HG02973 (cell line): Measurements from ENCODE around the gene CERS2.
"Not testable (repeated sequence)": the region's sequence is repeated elsewhere in the genome, so short reads cannot be mapped to it uniquely, and the experiment has no call there.

Source experiments
- ATAC-seq: cut with Tn5 transposase; IDR thresholded peaks from one replicate; pipeline ENCODE4 v1.9.1; 2021; ENCODE audit warnings: moderate library complexity; ENCODE audit not compliant: unreplicated experiment

Gene CERS2

DNA sequence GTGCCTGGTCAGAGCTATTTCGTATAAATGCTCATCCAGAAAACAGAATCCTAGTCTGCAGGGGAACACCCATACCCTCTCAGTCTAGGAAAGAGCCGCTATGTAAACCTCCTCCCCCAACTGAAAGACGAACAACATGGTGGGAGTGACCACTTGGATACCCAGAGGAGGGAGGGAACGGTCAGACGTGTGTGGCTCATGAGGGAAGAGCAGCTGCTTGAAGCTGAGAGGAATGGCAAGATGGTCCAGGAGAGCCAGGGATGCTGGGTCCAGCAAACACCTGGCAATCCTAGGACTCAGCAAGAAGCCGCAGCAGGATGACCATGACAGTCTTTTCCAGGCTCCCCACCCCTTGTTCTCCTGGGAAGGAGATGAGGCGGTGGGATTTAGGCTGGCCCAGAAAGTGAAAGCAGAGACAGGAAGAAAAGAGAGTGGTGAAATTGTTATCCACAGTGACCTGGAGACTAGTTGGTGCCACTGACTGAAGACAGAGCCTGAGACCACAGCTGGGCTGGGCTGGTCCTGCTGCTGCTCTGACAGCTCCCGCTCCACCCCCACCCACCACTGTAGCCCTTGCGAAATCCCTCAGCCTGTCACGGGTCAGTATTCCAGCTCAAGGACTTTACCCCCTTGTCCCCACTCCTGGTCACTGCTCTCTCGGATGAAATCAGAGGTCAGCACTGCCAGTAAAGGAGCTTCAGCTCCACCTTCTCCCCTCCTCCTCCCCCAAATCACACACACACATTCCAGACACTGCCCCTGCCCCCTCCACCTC, 3.6 kb downstream of the CERS2 start:
- no peak for ATAC-seq

DNA sequence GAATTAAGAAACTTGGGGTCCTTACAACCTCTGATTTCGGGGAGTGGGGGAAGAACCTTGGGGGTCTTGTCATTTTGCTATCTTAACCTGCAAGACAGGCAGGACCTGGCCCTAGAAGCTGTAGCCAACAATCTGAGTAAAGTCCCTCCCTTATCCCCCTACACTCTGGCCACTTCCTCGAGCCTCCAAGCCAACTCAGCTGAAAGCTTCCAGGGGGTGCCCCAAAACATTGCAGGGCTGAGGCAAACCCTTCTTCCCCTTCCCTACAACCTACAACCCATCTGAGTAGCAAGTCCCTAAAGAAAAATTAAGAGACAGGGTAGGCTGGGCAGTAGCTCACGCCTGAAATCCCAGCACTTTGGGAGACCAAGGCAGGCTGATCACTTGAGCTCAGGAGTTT, 5.0 kb downstream of the CERS2 start:
- no peak for ATAC-seq

DNA sequence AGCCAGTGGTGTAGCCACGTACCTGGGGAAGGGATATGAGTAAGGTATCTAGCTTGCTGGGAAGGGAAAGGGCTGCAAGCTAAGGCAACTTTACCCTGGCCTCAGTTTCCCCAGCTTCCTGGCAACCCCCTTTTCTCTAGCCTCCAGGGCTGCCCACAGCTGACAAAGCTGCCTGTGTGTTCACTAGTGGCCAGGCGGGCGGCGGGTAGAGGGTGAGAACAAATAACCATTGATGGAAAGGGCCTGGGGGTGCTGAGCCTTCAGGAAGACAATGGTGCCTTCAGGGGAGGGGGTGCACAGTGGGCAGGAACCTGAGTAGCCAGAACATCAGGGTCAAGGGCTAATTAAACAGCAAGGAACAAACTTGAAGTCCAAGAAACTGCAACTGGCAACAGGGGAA, 6.1 kb downstream of the CERS2 start:
- ATAC-seq = no peak

- ATAC-seq = no peak
Measured at GRCh38 chr1:150967936-150968335, 6.7 kb downstream of the CERS2 start.

GRCh38 chr1:150966011-150966410, 8.6 kb downstream of the CERS2 start:
- no peak for ATAC-seq

DNA sequence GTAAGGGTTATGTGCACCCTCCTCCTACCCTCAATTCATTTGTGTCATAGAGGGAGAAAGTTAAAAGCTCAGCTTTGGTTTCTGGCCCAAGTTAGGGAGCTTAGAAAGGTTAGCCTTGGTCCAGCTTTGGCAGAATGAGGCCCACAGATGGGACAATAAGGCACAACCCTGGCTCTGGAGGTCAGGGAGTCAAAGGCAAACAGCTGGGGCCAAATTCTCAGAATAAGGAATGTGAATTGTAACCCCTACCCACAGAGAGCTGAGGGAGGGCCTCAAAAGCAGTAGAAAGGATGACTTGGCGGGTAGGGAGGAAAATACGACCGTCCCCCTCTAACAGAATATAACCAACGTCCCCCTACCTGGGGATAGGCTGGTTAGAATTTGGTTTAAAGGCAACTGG, 9.0 kb downstream of the CERS2 start:
- ATAC-seq = no peak

DNA sequence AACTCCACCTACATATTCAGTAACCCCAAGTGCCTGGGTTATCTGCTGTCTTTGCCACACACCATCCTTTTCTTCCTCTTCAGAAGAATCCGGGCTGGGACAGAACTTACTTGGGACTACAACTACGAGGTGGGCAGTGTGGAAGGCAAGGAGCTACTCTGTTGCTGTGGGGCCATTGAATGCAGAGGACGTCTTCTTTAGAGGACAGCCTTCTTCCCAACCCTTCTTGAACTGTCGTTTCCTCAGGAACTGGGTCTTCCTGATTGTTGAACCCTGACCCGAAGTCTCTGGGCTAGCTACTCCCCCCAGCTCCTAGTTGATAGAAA, 10.5 kb downstream of the CERS2 start:
- ATAC-seq = no peak

DNA sequence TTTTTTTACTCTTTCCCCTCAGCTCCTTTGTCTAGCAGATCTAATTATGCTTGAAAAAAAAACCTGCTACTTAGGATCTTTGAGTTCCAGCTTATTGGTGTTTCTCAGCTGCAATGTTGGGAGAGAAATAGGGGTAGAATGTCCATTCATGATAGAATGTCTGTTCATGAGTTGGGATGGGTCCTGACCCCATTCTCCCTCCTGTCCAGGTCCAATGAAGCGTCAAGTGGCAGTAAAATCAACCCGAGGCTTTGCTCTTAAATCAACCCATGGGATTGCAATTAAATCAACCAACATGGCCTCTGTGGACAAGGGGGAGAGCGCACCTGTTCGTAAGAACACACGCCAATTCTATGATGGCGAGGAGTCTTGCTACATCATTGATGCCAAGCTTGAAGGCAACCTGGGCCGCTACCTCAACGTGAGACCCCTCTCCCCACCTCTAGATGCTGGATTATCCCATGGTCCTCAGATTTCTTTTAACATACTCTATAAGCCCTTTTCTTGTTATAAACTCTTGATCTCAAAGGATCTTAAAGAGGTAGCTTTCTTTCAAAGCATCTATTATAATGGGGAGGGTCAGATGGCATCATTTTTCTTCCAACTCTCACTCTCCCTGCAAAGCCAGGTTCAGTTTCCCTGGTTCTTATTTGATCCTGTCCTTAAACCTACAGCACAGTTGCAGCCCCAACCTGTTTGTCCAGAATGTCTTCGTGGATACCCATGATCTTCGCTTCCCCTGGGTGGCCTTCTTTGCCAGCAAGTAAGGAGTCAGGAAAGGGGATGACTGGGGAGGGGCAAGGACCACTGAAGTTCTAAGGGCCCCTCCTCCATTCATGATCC, 11.1 kb downstream of the CERS2 start:
- ATAC-seq = no peak

DNA sequence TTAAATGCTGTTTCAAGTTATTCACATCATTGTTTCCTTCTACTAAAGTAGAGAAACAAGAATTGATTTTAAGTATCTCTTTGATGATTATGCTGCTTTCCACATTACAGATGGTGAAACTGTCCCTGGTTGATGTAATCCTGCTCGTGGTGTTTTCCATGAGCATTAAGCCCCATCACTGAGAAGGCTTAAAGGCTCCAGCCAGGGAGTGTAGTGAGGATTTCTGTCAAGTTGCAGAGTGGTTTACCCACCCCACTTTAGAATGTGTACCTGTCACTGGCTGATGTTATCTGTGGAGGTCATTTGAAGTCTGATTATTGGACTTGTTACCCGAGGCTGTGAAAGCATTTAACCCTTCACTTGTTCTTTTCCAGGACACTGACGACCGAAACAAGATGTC, 12.9 kb downstream of the CERS2 start:
- no peak for ATAC-seq

DNA sequence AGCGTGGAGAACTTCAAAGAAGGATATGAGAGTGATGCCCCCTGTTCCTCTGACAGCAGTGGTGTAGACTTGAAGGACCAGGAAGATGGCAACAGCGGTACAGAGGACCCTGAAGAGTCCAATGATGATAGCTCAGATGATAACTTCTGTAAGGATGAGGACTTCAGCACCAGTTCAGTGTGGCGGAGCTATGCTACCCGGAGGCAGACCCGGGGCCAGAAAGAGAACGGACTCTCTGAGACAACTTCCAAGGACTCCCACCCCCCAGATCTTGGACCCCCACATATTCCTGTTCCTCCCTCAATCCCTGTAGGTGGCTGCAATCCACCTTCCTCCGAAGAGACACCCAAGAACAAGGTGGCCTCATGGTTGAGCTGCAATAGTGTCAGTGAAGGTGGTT, 14.0 kb downstream of the CERS2 start:
- ATAC-seq = no peak

DNA sequence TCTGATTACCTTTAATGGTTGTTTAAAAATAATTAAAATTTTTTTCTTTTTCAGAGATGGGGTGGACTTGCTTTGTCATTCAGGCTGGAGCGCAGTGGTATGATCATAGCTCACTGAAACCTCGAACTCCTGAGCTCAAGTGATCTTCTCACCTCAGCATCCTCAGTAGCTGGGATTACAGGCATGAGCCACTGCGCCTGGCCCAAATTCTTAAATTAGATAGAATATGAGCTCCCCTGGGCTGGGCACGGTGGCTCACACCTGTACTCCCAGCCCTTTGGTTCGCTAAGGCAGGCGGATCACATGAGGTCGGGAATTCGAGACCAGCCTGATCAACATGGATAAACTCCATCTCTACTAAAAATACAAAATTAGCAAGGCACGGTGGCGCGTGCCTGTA, 17.0 kb downstream of the CERS2 start:
- ATAC-seq = no peak

- no peak for ATAC-seq
Measured at GRCh38 chr1:150955280-150955679, 19.4 kb downstream of the CERS2 start.

- ATAC-seq = no peak
Measured at GRCh38 chr1:150954708-150955107, 19.9 kb downstream of the CERS2 start.

GRCh38 chr1:150944856-150945255, 29.8 kb downstream of the CERS2 start:
- no peak for ATAC-seq

DNA sequence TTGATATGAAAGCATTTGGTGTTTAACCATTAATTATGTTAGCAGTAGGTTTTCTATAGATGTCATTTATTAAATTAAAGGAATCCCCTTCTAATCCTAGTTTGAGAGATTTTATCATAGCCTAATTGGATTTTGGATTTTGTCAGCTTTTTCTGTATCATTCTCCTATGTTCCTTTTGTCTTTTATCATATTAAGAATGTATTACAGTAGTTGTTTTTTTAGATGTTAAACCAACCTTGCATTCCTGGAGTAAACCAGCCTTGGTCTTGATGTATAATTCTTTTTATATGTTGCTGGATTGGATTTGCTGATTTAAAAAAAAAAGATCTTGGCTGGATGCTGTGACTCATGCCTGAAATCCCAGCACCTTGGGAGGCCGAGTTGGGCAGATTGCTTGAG, 42.9 kb downstream of the CERS2 start:
- no peak for ATAC-seq

- not testable (repeated sequence) for ATAC-seq
Measured at GRCh38 chr1:150928775-150929174, 45.9 kb downstream of the CERS2 start.

DNA sequence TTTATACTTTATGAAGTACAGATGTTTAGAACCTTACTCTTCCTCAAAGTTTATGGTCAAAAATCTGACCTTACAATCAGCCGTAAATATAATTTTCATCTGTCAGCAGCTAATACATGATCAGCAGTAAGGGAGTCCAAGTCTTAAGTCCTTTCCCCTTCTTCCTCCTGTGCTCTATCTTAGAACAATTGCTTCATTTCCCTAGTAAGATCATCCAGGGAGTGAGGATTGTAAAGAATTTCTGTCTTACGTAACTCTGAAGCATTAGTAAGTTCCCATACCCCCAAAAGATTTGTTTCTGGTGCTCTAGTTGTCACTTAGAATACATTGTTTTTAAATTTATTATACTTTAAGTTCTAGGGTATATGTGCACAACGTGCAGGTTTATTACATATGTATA, 46.3 kb downstream of the CERS2 start:
- no peak for ATAC-seq

DNA sequence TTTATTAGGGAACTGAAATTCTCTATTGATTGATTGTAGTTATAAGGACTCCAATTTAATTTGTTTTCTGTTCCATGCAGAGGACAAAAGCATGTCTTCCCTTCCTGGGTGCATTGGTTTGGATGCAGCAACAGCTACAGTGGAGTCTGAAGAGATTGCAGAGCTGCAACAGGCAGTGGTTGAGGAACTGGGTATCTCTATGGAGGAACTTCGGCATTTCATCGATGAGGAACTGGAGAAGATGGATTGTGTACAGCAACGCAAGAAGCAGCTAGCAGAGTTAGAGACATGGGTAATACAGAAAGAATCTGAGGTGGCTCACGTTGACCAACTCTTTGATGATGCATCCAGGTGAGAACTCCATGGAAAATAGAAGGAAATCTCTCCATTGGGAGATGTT, 47.0 kb downstream of the CERS2 start:
- ATAC-seq = no peak

DNA sequence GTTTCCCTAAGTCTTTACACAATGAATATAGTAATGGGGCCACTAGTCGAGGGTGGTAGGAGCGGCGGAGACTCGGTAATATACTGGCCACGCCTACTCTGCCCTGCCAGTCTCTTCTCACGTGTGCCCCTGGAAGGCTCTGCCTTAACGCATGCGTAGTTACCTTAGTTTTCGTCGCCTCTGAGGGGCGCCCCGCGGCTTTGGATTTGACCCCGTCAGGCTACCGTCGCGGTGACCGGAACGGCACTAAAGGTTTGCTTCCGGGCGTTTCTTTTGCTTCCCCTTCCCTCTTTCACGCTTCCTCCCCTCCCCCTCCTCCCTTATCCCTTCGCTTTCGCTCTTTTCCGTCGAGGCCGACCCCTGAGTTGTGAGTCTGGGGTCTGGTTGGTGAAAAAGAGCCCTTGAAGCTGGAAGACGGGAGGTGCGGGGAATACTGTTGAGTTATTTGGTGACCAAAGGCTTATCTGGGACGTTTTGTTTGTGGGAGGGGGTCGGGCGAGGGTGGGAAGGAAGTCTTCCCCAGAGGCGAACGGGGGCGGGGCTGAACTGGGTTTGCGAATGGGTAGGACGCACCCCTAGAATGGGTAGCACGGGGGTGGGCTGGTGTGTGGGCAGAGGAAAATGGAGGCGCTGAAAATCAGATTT, 48.4 kb downstream of the CERS2 start, which contains the start of gene SETDB1:
TSS of gene SETDB1 (plus strand) at position 267 of the 645 bp plus-strand sequence. CDS start 1,352 bp downstream, outside the sequence.
- ATAC-seq = peak; percentile 77

GRCh38 chr1:150925080-150925479, 49.6 kb downstream of the CERS2 start:
- ATAC-seq = no peak

- ATAC-seq = peak; percentile 41
Measured at GRCh38 chr1:150922519-150922975, 52.1 kb downstream of the CERS2 start.

GRCh38 chr1:150917387-150917786, 57.2 kb downstream of the CERS2 start:
- no peak for ATAC-seq
